SW 1271 (cell line): ENCODE data around the gene TBCD.

ENCODE experiments used
- DNase-seq, 2 experiments: peaks; one replicate each; lab custom pipeline; 2025; lab: John Stamatoyannopoulos, UW

TBCD gene

DNA sequence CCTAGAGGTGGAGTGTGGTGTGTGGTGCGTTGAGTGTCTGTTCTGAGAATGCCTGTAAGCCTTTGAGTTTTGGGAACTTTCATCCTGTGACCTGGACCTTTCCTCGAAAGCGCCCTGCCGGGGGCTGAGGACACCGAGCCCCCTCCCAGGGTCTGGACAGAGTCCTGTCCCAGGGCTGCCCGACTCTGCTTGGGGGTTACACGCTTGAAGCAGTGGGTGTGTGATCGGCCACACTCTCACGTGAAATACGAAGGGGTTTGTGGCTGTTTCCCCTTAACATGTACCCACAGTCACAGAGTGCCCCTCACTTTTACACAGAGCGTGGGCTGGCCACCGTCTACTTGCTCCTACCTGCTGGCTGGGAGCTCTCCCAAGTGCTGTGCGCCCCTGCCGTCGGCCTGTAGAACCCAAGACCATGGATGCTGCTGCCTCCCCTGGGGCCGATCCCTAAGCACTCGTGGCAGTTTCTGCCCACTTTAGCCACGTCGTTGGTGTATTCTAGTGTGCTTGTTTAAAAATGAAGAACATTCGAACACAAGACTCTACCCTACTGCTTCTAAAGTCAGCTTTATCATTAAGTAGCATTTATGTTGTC lies 81.1 kb downstream of the TBCD start:
- DNase-seq, result no peak

- no peak for DNase-seq
Observed at GRCh38 chr17:82835122-82835521, 83.3 kb downstream of the TBCD start.

- DNase-seq, result no peak
Observed at GRCh38 chr17:82835766-82836512, 84.1 kb downstream of the TBCD start.

- DNase-seq, result no peak
Observed at GRCh38 chr17:82836823-82837357, 85.0 kb downstream of the TBCD start.

DNA sequence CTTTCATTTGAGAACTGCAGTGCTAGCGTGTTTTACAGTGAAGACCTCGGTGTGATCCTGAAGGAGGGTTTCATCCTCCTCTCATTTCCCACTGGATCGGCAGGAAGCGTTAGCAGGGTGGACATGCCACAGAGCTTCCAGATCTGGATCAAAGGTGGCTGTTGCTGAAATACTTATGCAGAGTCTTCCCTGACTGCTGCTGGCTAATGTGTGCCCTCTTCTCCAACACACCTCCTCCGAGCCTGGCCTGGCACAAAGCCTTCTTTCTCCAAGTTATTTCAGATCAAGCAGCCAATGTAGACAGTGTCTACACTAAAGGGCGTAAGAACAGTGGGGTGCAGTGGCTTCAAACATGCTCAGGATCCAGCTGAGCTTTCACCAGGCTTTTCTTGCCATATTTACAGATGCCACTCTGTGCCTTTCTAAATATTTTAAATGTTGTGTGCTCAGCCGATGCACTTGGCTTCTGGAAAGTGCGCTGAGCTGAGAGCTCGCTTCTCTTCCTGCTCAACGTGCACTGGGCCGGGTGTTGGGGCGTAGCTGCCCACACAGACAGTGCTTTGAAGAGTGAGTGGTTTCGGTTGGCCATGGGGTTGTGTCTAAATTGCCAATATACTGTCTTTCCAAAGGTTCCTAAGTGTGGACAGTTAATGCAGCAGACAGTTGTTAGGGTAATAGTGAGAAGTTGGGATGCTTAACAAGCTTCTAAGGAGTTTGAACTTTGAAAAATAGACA lies 85.9 kb downstream of the TBCD start:
- DNase-seq, result no peak

- no peak for DNase-seq
Observed at GRCh38 chr17:82838386-82839063, 86.7 kb downstream of the TBCD start.

- DNase-seq, result no peak
Observed at GRCh38 chr17:82839617-82840292, 87.9 kb downstream of the TBCD start, which contains the start of gene ZNF750. TSS of gene ZNF750 (minus strand) at chr17:82840022. CDS start at chr17:82832454, 7,568 bp downstream.

DNA sequence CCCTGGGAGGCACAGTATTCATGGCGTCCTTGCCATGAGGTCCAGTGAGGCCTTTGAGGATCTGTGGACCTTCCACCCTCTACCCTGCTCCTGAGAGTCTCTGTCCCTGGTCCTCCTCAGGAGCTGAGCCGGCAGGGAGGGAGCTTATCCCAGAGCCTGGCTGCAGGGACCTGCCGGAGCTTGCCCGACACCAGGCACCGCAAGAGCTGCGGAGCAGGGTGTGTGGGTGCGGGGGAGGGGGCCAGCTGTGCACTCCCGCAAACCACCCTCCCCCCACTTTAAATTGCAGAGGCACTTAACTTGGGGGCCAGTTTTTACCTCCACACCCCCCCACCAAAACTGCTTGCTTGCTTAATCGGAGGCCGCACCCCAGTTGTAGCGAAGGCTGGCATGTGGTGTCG lies 88.6 kb downstream of the TBCD start:
- DNase-seq, result no peak

DNA sequence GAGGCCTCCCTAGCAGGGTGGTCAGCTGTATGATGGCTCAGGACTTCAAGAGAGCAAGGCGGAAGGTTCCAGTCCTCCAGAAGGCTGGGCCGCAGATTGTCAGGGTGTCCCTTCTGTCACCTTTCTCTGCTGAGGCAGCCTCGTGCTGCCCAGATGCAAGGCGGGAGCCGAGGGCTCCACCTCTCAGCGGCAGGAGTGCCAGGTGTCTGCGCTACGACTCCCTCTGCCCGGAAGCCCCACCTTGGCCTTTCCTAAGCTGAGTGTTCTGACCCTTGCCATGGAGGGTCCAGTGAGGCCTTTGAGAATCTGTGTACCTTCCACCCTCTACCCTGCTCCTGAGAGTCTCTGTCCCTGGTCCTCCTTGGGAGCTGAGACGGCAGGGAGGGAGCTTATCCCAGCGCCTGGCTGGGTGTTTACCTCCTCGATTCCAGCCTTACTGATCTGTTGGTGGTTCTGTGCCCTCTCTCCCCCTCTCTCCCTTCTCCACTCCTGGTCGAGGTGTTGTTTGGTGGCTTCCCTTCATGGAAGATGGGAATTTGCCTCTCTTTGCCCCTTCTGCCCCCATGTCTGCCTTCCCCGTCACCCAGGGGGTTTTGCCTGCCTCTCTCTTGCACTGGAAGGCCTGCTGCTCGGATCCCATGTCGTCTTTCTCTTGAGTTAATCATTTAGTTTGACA lies 90.2 kb downstream of the TBCD start:
- no peak for DNase-seq

DNA sequence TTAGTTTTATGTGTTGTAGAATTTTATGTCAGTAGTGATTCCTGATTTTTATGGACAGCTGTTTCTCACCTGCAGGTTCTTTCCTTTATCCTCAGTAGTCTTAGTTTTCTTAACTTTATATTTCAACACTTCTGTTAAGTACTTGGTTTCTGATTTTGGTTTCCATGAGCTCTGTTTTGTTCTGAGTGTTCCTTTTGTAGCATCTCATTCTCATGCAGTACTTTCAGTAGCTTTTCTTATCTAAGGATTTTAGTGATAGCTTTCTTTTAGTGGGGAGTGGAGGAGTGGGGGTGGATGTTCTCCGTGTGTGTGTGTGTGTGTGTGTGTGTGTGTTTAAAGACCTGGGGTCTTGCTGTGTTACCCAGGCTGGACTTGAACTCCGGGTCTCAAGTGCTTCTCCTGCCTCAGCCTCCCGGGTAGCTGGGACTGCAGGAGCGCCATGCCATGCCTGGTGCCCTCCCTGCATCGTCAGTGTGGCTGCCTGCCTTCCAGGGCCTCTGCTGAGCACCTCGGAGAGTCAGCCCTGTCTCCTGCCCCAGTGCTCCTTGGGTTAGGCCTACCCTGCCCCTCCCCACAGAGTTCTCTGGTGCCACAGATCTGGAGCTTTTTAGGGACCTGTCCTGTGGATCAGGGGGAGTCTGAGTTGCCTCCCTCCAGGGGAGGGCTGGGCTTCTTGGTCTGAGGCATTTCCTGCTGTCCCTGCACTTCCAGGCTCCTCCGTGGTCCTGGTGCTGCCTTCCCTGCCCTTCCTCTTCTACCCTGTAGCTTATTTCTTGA lies 92.2 kb downstream of the TBCD start:
- DNase-seq, result no peak

DNA sequence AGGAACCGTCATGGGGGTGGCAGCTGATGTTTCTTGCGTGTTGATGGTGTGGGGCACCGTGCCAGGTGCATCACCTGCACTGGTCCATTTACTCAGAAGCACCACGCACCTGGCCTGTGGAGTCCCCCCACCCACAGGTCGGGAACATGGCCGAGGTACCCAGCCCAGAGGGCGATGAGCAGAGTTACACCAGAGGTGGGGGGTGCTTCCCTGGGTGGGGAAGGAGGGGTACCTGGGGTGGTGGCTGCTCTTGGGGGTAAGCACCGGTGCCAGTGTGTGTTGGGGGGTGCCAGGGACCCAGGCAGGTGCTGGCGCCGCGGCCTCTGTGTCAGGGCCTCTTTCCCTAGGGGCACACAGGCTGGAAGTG lies 92.9 kb downstream of the TBCD start:
- DNase-seq, result no peak

GRCh38 chr17:82845163-82845807 lies 93.4 kb downstream of the TBCD start:
- no peak for DNase-seq

DNA sequence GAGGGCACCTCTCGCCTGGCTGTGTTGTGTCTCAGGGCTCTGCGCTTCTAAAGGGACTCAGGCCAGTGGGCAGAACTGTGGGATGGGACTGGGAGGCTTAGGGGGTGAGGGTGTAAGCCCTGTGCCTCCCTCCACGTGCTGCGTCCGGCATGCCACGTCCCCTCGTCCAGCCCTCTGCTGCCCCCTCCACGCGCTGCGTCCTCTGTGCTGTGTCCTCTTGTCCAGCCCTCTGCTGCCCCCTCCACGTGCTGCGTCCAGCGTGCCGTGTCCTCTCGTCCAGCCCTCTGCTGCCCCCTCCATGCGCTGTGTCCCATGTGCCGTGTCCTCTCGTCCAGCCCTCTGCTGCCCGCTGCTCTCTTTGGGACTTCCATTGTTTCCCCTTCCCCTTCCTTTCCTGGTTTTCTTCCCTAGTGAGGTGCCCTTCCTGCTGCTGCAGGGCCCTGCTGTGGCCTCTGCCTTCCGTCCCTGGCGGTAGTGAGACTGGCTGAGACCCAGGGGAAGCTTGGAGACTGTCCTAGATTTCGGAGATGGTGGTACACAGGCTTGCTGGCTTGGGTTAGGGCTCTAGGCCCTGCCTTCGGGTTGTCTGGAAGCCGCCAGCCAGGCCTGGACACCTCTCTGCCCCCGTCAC lies 94.3 kb downstream of the TBCD start:
- DNase-seq, result no peak

DNA sequence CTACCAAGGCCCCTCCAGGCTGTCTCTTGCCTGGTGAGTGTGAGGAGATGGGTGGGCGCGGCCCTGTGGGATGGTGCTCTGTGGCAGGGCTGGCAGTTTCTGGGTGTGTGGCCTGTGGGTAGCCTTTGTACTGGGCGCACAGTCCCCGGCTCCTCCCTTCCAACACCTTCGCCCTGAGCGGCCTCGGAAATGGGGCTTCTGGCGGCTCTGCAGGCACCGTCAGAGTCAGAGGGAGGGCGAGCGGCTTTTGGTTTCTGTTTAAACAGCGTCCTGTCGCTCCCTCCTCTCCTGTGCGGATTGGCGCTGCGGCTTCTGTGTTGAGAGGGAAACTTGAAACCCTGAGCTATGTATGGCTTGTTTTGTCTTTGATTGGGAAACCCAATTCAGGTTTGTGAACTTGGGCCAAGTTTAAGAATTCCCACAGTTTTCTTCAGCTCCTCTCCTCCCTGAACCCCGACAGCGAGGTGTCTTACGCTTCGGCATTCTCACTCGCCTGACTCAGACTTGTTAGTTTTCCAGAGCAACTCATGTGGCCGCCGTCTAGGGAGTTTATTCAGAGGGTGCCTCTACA lies 96.2 kb downstream of the TBCD start:
- DNase-seq, result no peak

DNA sequence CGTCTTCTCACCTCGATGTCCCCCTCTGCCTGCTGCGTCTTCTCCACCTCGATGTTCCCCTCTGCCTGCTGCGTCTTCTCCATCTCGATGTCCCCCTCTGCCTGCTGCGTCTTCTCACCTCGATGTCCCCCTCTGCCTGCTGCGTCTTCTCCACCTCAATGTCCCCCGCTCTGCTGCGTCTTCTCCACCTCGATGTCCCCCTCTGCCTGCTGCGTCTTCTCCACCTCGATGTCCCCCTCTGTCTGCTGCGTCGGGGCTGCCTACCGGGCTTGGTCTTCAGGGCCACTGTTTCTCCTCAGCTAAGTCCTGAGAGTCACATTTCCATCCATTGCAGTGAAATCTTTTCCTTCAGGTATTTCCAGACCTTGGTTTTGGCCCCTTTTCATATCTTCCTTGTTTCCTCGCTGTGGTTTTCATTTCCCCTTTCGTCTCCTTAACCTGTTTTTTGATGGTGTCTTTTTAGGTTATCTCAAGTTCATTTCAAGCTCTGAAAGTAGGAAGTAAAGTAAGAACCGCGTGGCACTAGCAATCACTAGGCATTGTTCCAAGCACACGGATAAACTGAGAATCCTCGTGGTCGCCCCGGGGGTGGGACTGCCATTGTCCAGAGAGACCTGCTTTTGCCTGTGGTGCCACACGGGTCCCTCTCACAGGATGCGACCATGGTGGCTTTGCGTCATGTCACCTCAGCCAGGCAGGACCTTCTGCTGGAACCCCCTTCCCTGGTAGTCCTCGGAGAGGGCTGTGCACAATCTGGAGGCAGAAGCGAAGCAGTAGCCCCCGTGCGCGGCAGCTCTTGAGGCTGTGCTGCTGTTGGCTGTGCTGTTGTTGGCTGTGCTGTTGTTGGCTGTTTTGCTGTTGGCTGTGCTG lies 97.4 kb downstream of the TBCD start:
- no peak for DNase-seq

- DNase-seq, result no peak
Observed at GRCh38 chr17:82851381-82851780, 99.5 kb downstream of the TBCD start.

GRCh38 chr17:82854226-82854625 lies 102.4 kb downstream of the TBCD start:
- no peak for DNase-seq

DNA sequence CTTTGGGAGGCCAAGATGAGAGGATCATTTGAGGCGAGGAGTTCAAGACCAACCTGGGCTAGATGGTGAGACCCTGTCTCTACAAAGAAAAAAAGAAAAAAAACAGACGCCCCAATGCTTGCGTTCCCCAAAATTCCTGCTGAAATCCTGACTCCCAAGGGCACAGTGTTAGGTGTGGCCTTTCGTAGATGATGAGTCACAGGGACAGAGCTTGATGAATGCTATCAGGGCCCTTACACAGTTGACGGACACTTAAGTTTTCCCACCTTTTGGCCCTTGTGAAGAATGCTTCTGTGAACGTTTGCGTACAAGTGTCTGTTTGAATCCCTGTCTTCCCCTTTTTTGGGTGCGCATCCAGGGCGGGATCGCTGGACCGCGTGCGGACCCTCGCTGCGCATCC lies 104.5 kb downstream of the TBCD start:
- no peak for DNase-seq
